HL-60 (cell line): Measurements from ENCODE around the gene PPP1R10.

ENCODE experiments used
- DNase-seq, 2 experiments: peaks; one replicate each; pipeline ENCODE4 v3.0.0-alpha.2; 2010 to 2020; ENCODE audit warnings: low read depth in 1 of 2, low spot score in 1 of 2
- H3K27ac ChIP-seq: fragments of 250-450 bp; sonication (Bioruptor Pico); replicated peaks from 2 replicates; pipeline ENCODE4 v1.5.1; 2020; ENCODE audit warnings: mild to moderate bottlenecking, moderate library complexity
- H3K27me3 ChIP-seq: fragments of 250-450 bp; sonication (Bioruptor Pico); 2 replicates; pipeline ENCODE4 v1.5.1; 2021; ENCODE audit warnings: mild to moderate bottlenecking, moderate library complexity; ENCODE audit not compliant: insufficient read depth, poor library complexity, severe bottlenecking
- H3K4me3 ChIP-seq: replicated peaks from 2 replicates; pipeline ENCODE4 v1.5.1; 2011; ENCODE audit warnings: mild to moderate bottlenecking, control low read depth, low read length; ENCODE audit not compliant: insufficient read depth
- CTCF ChIP-seq: IDR thresholded peaks from one replicate; pipeline ENCODE4 v1.5.1; 2011; ENCODE audit warnings: low read length, control low read depth, inconsistent platforms; ENCODE audit not compliant: insufficient read depth
- GABPA ChIP-seq: IDR thresholded peaks from 2 replicates; pipeline ENCODE4 v1.6.1; 2012; ENCODE audit warnings: low read depth
- POLR2AphosphoS5 ChIP-seq: IDR thresholded peaks from 2 replicates; pipeline ENCODE4 v1.6.1; 2012; ENCODE audit warnings: low read depth
- REST ChIP-seq: IDR thresholded peaks from 2 replicates; pipeline ENCODE4 v1.6.1; 2012; ENCODE audit warnings: low read depth; ENCODE audit not compliant: insufficient replicate concordance
- SPI1 ChIP-seq: IDR thresholded peaks from 2 replicates; pipeline ENCODE4 v1.6.1; 2012; ENCODE audit warnings: low read depth, mild to moderate bottlenecking, borderline replicate concordance

The PPP1R10 gene

DNA sequence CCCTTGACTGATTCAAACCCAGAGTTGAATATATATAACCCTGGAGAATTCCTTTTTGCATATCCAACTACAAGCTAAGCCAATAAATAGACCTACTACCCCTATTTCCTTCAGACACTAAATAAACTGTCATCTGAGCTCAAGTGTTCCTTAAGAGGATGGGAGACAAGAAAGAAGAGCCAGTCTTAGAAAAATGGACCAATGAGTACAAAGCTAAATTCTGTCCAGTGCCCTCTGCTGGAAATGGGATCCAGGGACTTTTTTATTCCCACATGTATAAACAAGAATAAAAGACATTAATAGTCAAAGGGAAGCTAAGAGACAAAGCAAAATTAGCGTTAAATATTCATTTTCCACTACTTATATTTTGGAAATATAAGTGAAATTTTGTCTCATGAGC lies 4.8 kb downstream of the PPP1R10 start:
- Histone ChIP-seq H3K4me3 (no peak overlapping the region), H3K27ac (no peak overlapping the region), H3K27me3 (no peaks in the 10 kb centered on the region)
- no peak for TF ChIP-seq SPI1
- TF ChIP-seq REST, result no peak
- DNase-seq, result no peak

DNA sequence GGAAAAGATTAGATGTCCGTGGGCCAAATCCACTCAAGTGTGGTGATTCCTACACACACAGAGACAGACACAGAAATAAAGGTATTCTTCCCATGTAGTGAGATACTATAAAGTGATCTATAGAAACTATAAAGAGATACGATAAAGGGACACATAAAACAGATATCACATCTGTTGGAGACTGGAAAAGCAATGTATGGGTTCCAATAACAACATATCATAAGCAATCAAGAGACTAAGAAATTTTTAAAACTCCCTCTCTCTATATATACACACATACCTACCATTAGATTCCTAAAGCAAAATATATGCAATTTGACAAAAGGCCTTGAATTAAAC lies 5.2 kb downstream of the PPP1R10 start:
- no peak for DNase-seq
- Histone ChIP-seq H3K4me3 (no peak overlapping the region), H3K27me3 (no peaks in the 10 kb centered on the region), H3K27ac (no peak overlapping the region)
- TF ChIP-seq REST, result no peak
- no peak for TF ChIP-seq GABPA
- no peak for TF ChIP-seq SPI1
- TF ChIP-seq CTCF, result no peak
- no peak for TF ChIP-seq POLR2AphosphoS5

DNA sequence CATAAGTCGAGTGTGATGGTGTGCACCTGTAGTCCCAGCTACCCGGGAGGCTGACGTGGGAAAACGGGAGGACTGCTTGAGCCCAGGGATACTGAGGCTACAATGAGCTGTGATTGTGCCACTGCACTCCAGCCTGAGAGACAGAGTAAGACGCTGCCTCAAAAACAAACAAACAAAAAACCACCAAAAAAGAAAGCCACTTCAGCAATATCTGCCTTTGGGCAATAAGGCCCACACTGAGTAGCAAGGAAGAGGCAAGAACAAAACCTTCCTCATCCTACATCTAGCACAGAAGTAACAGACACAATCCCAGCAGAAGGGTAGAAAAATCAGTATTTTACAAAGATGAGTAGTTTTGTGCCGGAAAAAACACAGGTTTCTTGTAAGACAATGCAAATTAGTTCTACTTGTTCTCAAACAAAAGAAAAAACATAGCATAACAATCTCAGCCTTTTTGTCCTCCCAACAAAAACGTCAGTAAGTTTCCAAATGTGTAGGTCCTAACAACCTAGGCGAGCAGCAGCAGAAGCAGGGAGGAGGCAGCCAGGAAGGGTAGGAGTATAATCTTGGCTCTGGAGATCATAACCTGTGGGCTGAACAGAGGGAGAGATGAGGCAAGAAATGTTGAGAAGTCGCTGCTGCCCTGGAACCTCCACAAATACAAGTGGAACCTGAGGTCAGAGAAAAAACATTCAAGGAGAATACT lies 5.7 kb downstream of the PPP1R10 start:
- TF ChIP-seq POLR2AphosphoS5, result no peak
- TF ChIP-seq CTCF, result no peak
- no peak for TF ChIP-seq SPI1
- TF ChIP-seq REST, result no peak
- TF ChIP-seq GABPA, result no peak
- Histone ChIP-seq H3K27ac (no peak overlapping the region), H3K27me3 (no peaks in the 10 kb centered on the region), H3K4me3 (no peak overlapping the region)
- DNase-seq, result no peak

- H3K4me3 ChIP-seq, result no peak overlapping the region
- TF ChIP-seq POLR2AphosphoS5, result no peak
- no peak for TF ChIP-seq REST
- TF ChIP-seq SPI1, result no peak
- TF ChIP-seq CTCF, result no peak
- no peak for TF ChIP-seq GABPA
- H3K27ac ChIP-seq, result no peak overlapping the region
- no peak for DNase-seq
- H3K27me3 ChIP-seq, result no peaks in the 10 kb centered on the region
These were observed 7.0 kb downstream of the PPP1R10 start for GRCh38 chr6:30610065-30610464.
